ENCODE measurements around the gene HDAC10.

The HDAC10 gene, protein sequence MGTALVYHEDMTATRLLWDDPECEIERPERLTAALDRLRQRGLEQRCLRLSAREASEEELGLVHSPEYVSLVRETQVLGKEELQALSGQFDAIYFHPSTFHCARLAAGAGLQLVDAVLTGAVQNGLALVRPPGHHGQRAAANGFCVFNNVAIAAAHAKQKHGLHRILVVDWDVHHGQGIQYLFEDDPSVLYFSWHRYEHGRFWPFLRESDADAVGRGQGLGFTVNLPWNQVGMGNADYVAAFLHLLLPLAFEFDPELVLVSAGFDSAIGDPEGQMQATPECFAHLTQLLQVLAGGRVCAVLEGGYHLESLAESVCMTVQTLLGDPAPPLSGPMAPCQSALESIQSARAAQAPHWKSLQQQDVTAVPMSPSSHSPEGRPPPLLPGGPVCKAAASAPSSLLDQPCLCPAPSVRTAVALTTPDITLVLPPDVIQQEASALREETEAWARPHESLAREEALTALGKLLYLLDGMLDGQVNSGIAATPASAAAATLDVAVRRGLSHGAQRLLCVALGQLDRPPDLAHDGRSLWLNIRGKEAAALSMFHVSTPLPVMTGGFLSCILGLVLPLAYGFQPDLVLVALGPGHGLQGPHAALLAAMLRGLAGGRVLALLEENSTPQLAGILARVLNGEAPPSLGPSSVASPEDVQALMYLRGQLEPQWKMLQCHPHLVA

DNA sequence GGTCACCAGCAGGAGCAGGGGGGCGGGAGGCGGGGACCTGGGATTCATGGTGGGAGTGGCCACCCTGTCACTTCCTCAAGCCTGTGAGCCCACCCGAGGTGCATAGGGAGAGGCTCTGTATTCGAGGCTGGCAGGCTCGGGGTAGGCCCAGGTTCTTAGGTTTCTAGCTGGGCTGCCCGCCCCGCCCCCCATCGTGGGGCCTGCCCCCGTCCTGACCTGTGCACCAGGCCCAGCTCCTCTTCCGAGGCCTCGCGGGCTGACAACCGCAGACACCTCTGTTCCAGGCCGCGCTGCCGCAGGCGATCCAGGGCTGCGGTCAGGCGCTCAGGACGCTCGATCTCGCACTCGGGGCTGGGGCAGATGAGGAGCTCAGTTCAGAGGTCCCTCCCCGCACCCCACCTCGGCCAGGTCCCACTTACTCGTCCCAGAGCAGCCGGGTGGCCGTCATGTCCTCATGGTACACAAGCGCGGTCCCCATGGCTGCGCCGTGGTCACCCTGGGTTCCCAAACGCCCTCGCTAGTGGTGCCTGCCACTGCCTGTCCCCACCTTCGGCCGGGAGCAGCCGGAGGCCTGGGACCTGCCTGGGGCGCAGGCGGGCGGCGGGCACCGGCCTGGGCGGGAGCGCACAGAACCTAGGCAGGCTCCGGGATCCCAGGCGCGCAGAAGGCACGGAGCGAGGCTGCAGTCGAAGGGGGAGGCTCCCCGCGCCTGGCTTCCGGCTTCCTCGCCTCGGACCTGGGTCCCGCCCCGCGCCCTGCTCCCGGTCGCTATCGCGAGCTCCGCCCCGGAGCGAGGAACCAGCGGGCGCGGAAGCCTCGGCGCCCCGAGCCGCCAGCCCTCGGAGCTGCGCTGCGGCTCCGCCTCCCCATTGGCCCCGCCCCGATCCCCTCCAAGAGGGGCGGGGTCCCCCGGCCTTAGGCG is at the start of gene HDAC10:
Gene HDAC10, minus strand, starts transcription at position 711 of the 922 bp plus-strand sequence. Its CDS starts 233 bp downstream, at position 478.
- DNase-seq (ENCODE audit: low read depth), result peak; percentile 83
- no peak for TF ChIP-seq CTCF (IDR thresholded peaks at IDR 0.05; ENCODE audit: insufficient read depth, low read depth, low read length, missing control alignments)
- peak within 1 kb of the TSS; percentile 74 for H3K4me3 ChIP-seq (ENCODE audit: low read length)

DNA sequence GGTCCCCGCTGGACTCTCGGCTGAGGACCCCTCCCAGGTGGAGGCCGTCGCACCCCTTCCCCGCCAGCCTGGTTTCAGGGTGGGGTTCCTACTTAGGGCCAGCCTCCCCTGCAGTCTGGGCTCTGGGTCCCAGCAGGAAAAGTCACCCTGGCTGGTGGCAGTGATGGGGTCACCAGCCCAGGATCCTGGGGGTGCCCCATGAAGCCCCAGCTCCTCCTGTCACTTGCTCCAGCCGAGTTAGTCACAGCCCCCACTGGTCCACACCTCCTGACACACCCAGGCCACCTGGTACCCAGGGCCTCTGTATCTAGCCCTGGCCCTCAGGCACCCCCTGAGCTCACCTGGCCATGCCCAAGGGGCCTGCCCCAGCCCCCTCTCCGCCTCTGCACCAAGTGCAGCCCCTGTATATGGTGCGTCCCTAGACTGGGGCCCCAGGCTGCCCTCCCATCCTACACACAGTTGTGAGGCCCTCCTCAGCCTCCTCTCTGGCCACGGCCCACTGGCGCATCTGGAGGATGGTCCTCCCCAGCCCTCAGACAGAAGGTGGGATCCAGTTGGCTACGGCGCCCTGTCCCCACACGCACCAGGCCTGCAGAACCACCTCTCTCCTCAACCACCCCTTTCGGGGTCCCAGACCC is 49.7 kb upstream of the HDAC10 start:
- peak overlapping the region; percentile 35 for H3K4me3 ChIP-seq (ENCODE audit: low read length)
- no peak for TF ChIP-seq CTCF (IDR thresholded peaks at IDR 0.05; ENCODE audit: insufficient read depth, low read depth, low read length, missing control alignments)
- no peak for DNase-seq (ENCODE audit: low read depth)

GRCh38 chr22:50299785-50300619 is 48.9 kb upstream of the HDAC10 start:
- H3K4me3 ChIP-seq (ENCODE audit: low read length), result peak overlapping the region; percentile 35
- DNase-seq (ENCODE audit: low read depth), result no peak
- no peak for TF ChIP-seq CTCF (IDR thresholded peaks at IDR 0.05; ENCODE audit: insufficient read depth, low read depth, low read length, missing control alignments)

DNA sequence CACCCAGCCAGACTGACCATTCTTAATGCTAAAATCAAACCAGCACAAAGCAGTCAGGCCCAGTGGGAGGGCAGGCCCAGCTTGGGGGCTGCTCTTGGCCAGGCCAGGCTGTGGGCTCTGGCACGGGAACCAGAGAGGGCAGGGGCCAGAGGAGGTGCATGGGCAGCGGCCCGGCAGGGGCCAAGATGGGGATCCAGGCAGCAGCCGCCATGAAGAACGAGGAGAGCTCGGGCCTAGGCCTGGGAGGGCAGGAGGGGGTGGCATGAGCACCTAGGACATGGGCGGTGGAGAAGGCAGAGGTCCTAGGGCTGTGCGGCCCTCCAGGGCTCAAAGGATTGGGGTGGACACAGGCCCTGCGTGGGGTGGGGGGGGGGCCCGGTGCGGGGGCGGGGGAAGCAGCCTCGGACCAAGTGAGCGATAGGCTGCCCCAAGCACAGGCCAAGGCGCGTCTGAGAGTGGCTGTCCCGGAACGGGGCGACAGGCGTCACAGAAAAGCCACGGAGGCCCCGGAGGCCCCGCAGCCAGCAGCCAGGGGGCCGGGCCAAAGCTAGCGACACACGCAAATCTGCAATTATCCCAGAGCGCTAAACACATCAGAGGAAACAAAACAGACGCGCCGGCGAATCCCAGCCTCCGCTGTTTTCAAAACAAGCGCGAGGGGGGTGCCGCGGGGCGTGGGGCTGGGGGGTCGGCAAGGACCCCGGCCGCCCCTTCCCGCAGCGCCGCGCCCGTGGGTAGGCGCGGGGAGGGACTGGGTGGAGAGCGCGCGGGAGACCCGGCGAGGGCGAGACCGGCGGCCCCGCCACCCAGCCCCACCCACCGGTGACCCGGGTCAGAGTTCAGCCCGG is 48.1 kb upstream of the HDAC10 start:
- DNase-seq (ENCODE audit: low read depth), result no peak
- TF ChIP-seq CTCF (IDR thresholded peaks at IDR 0.05; ENCODE audit: insufficient read depth, low read depth, low read length, missing control alignments), result no peak
- H3K4me3 ChIP-seq (ENCODE audit: low read length), result peak overlapping the region; percentile 18

- TF ChIP-seq CTCF (IDR thresholded peaks at IDR 0.05; ENCODE audit: insufficient read depth, low read depth, low read length, missing control alignments), result no peak
- no peak overlapping the region for H3K4me3 ChIP-seq (ENCODE audit: low read length)
- no peak for DNase-seq (ENCODE audit: low read depth)
Measured at GRCh38 chr22:50298266-50298637, 47.2 kb upstream of the HDAC10 start.
